Measurements from ENCODE around the gene SEBOX. TPM values are rescaled to one million over a fixed set of nuclear protein-coding genes. Genes with fewer than 3 reads are reported as not detected.

The SEBOX gene
- polyA plus RNA-seq, 1 experiment, result not detected

DNA sequence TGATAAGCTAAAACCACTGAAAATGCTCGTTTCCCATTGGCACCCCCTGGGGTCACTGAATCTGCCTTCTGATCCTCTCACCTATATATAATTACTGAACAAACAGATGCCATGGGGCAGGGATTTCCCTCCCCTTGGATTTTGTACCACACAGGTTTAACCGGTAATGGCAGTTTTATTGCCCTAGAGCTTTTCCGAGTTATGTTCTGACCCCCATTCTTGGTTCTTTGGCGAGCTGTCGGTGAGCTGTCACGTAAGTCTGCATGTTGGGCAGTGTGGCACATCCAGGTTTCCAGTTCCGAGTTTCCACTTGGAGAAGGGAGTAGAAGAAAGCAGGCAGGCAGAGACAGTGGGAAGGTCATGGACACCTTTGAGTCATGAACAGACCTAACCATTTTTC is 38.9 kb downstream of the SEBOX start:
- DNase-seq (ENCODE audit: low read depth, low spot score), result no peak
- no peak overlapping the region for H3K27ac ChIP-seq (ENCODE audit: low read depth, low read length)
- TF ChIP-seq CTCF (IDR thresholded peaks at IDR 0.05; ENCODE audit: low read depth, low read length), result no peak
- POLR2A ChIA-PET, result no interaction called here
- CTCF ChIA-PET, result interaction anchor here (0.9 to 1.0 kb wide), 2 partner anchors 157 to 433 kb away, joined by 3 to 6 read pairs; no protein-coding TSS in a partner anchor
- no peaks in the 10 kb centered on the region for H3K27me3 ChIP-seq (ENCODE audit: control insufficient read depth, insufficient read depth, low read length)
- H3K9me3 ChIP-seq (ENCODE audit: control insufficient read depth, insufficient read depth, low read length), result no peaks in the 10 kb centered on the region
- H3K4me3 ChIP-seq (ENCODE audit: low read depth, low read length), result no peak overlapping the region

DNA sequence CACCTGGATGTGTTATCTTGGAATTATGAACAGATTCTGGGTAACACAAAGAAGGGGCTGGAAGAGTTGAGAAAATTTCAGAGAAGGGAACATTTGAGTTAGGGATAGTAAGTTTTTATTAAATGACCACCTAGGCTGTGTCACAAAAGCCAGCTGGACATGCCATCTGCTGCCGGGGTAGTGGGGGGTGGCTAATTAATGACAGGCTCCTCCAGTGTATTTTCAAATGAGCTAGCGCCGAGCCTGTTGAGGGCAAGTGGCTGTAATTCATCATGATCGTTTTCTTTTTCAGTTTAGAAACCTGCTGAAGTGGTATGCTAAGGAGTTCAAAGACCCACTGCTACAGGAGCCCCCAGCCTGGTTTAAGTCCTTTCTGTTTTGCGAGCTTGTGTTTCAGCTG is 39.8 kb downstream of the SEBOX start:
- Histone ChIP-seq H3K4me3 (ENCODE audit: low read depth, low read length) (no peak overlapping the region), H3K27ac (ENCODE audit: low read depth, low read length) (no peak overlapping the region), H3K27me3 (ENCODE audit: control insufficient read depth, insufficient read depth, low read length) (no peaks in the 10 kb centered on the region), H3K9me3 (ENCODE audit: control insufficient read depth, insufficient read depth, low read length) (no peaks in the 10 kb centered on the region)
- POLR2A ChIA-PET, result no interaction called here
- DNase-seq (ENCODE audit: low read depth, low spot score), result no peak
- no peak for TF ChIP-seq CTCF (IDR thresholded peaks at IDR 0.05; ENCODE audit: low read depth, low read length)
- CTCF ChIA-PET, result interaction anchor here (1.0 kb wide), 1 partner anchor 432 kb away, joined by 3 read pairs; no protein-coding TSS in a partner anchor

DNA sequence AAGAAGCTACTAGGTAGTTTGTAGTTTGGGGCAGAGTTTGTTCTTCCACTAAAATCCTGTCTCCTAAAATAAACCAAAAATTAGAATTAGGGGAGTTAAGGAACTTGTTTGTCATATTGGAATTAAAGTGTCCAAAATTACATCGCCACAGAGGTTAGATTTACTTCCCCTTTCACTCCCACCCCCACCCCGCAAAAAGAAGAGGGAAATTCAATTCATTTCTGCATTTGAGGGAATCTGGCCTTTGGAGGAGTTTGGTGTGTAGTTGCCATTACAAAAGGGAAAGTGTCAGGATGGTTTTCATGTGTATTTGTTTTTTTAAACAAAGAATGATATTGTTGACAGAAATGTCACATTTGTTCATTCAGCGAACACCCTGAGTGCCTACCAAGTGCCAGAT is 40.2 kb downstream of the SEBOX start:
- POLR2A ChIA-PET, result no interaction called here
- CTCF ChIA-PET, result no interaction called here
- no peak for TF ChIP-seq CTCF (IDR thresholded peaks at IDR 0.05; ENCODE audit: low read depth, low read length)
- Histone ChIP-seq H3K27me3 (ENCODE audit: control insufficient read depth, insufficient read depth, low read length) (no peaks in the 10 kb centered on the region), H3K4me3 (ENCODE audit: low read depth, low read length) (no peak overlapping the region), H3K27ac (ENCODE audit: low read depth, low read length) (no peak overlapping the region), H3K9me3 (ENCODE audit: control insufficient read depth, insufficient read depth, low read length) (no peaks in the 10 kb centered on the region)
- no peak for DNase-seq (ENCODE audit: low read depth, low spot score)

DNA sequence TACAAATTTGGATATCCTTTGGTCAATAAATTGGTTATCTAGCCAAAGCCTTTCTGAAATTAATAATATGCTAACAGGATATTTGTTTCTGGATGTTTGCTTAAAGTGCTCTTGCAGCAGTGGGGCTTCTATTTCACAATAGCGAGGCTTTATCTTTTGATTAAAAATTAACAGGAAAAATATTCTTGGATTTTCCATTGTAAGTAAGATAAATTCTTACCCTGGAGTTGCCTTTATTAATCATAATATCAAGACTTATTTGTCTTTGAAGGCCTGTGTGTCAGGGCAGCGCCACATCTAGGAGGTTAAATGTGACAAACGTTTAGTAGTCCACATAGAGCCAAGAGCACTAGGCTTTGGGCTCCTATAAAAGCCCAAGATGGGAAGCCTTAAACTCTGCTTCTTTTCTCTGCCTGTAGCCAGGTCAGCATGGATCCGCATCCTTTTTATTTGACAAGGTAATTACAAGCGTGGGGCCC is 40.7 kb downstream of the SEBOX start:
- CTCF ChIA-PET, result interaction anchor here (1.1 kb wide), 1 partner anchor 519 kb away, joined by 3 read pairs; no protein-coding TSS in a partner anchor
- no peak for TF ChIP-seq CTCF (IDR thresholded peaks at IDR 0.05; ENCODE audit: low read depth, low read length)
- Histone ChIP-seq H3K27me3 (ENCODE audit: control insufficient read depth, insufficient read depth, low read length) (no peaks in the 10 kb centered on the region), H3K4me3 (ENCODE audit: low read depth, low read length) (no peak overlapping the region), H3K27ac (ENCODE audit: low read depth, low read length) (no peak overlapping the region), H3K9me3 (ENCODE audit: control insufficient read depth, insufficient read depth, low read length) (no peaks in the 10 kb centered on the region)
- POLR2A ChIA-PET, result no interaction called here
- DNase-seq (ENCODE audit: low read depth, low spot score), result no peak

GRCh38 chr17:28320215-28321061 is 44.6 kb downstream of the SEBOX start:
- H3K9me3 ChIP-seq (ENCODE audit: control insufficient read depth, insufficient read depth, low read length), result no peaks in the 10 kb centered on the region
- H3K27me3 ChIP-seq (ENCODE audit: control insufficient read depth, insufficient read depth, low read length), result no peaks in the 10 kb centered on the region
- peak overlapping the region; percentile 83 for H3K4me3 ChIP-seq (ENCODE audit: low read depth, low read length)
- no peak overlapping the region for H3K27ac ChIP-seq (ENCODE audit: low read depth, low read length)
- ChIA-PET POLR2A (no interaction called here), CTCF (interaction anchor here (1.0 to 1.4 kb wide), 2 partner anchors 10 to 69 kb away, joined by 3 read pairs; no protein-coding TSS in a partner anchor)
- no peak for DNase-seq (ENCODE audit: low read depth, low spot score)
- no peak for TF ChIP-seq CTCF (IDR thresholded peaks at IDR 0.05; ENCODE audit: low read depth, low read length)
